Right kidney (tissue), 1 donor: ENCODE results near the gene SCN9A.
"Not testable (repeated sequence)": the region's sequence is repeated elsewhere in the genome, so short reads cannot be mapped to it uniquely, and the experiment has no call there.

Experiments used
- DNase-seq: peaks from one replicate; pipeline ENCODE4 v3.0.0-alpha.2; 2016

Gene SCN9A

GRCh38 chr2:166334805-166335204 lies 40.9 kb downstream of the SCN9A start:
- no peak for DNase-seq

- no peak for DNase-seq
These were observed 41.9 kb downstream of the SCN9A start for GRCh38 chr2:166333801-166334200.

GRCh38 chr2:166332106-166332505 lies 43.6 kb downstream of the SCN9A start:
- no peak for DNase-seq

- no peak for DNase-seq
These were observed 44.3 kb downstream of the SCN9A start for GRCh38 chr2:166331468-166331867.

GRCh38 chr2:166329465-166329864 lies 46.3 kb downstream of the SCN9A start:
- DNase-seq, result no peak

GRCh38 chr2:166328147-166328546 lies 47.6 kb downstream of the SCN9A start:
- DNase-seq, result no peak

GRCh38 chr2:166321076-166321475 lies 54.7 kb downstream of the SCN9A start:
- DNase-seq, result no peak

- DNase-seq, result no peak
These were observed 61.6 kb downstream of the SCN9A start for GRCh38 chr2:166314022-166314759.

GRCh38 chr2:166312863-166313262 lies 62.9 kb downstream of the SCN9A start:
- DNase-seq, result not testable (repeated sequence)

GRCh38 chr2:166307326-166307725 lies 68.4 kb downstream of the SCN9A start:
- DNase-seq, result no peak

- DNase-seq, result no peak
These were observed 71.1 kb downstream of the SCN9A start for GRCh38 chr2:166304656-166305055.

- DNase-seq, result no peak
These were observed 73.7 kb downstream of the SCN9A start for GRCh38 chr2:166302036-166302435.

- DNase-seq, result no peak
These were observed 77.8 kb downstream of the SCN9A start for GRCh38 chr2:166297951-166298350.

- DNase-seq, result no peak
These were observed 81.8 kb downstream of the SCN9A start for GRCh38 chr2:166293984-166294383.

GRCh38 chr2:166285215-166285614 lies 90.5 kb downstream of the SCN9A start:
- no peak for DNase-seq

GRCh38 chr2:166284359-166284758 lies 91.4 kb downstream of the SCN9A start:
- DNase-seq, result no peak

GRCh38 chr2:166282154-166282553 lies 93.6 kb downstream of the SCN9A start:
- no peak for DNase-seq

- no peak for DNase-seq
These were observed 96.9 kb downstream of the SCN9A start for GRCh38 chr2:166278856-166279255.

GRCh38 chr2:166270376-166270775 lies 105.4 kb downstream of the SCN9A start:
- no peak for DNase-seq

GRCh38 chr2:166269322-166269721 lies 106.4 kb downstream of the SCN9A start:
- DNase-seq, result no peak

GRCh38 chr2:166257859-166258258 lies 117.9 kb downstream of the SCN9A start:
- DNase-seq, result no peak

- DNase-seq, result no peak
These were observed 118.8 kb downstream of the SCN9A start for GRCh38 chr2:166256896-166257295.

GRCh38 chr2:166249318-166249717 lies 126.4 kb downstream of the SCN9A start:
- DNase-seq, result no peak

- DNase-seq, result no peak
These were observed 128.8 kb downstream of the SCN9A start for GRCh38 chr2:166246901-166247300.

- no peak for DNase-seq
These were observed 133.4 kb downstream of the SCN9A start for GRCh38 chr2:166242309-166242708.
